ENCODE measurements around the gene PPP1R3A. TPM values are rescaled to one million over a fixed set of nuclear protein-coding genes. Genes with fewer than 3 reads are reported as not detected.

Gene PPP1R3A
- total RNA-seq, 2 experiments from 2014 or later: not detected

DNA sequence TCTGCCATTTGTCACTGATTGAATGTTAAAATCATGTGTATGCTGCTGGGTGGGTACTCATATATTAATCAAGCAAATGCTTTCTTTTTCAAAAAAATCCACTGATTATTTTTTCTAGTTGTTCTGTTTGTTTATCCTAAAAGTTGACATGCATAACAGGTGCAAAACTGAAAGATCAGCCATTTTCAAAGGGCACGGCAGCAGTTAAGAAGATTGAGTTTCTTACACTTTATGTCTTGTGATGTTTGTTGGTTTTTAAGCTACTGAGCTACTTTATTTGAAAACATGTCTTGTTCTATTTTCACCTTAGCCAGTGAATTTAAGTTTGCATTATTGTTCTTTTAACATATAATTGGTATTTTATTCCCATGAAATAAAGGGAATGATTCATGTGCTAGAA lies 45.8 kb downstream of the PPP1R3A start:
- DNase-seq: no peak
- no peaks in the 10 kb centered on the region for H3K4me1 Mint-ChIP-seq (ENCODE audit: low read depth)
- ChIA-PET POLR2A (no interaction called here), CTCF (no interaction called here)
- H3K27me3 Mint-ChIP-seq: no peaks in the 10 kb centered on the region
- no peak overlapping the region for H3K27ac Mint-ChIP-seq
- no peak overlapping the region for H3K4me3 Mint-ChIP-seq
- no peaks in the 10 kb centered on the region for H3K9me3 Mint-ChIP-seq
- H3K36me3 Mint-ChIP-seq: no peaks in the 10 kb centered on the region
- intact Hi-C loops (cut with micrococcal nuclease): no loop called here

DNA sequence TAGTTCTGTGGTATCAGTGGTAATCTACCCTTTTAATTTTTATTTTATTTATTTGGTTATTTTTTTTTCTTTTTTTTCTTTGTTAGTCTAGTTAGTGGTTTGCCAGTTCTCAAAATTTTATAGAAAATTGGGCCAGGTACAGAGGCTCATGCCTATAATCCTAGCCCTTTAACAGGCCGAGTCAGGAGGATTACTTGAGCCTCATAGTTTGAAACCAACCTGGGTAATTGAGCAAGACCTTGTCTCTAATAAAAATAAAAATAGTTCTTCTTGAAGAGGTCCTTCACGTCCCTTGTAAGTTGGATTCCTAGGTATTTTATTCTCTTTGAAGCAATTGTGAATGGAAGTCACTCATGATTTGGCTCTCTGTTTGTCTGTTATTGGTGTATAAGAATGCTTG lies 51.5 kb downstream of the PPP1R3A start:
- Mint-ChIP-seq H3K4me1 (ENCODE audit: low read depth) (no peaks in the 10 kb centered on the region), H3K4me3 (no peak overlapping the region), H3K9me3 (no peaks in the 10 kb centered on the region), H3K36me3 (no peaks in the 10 kb centered on the region), H3K27me3 (no peaks in the 10 kb centered on the region), H3K27ac (no peak overlapping the region)
- ChIA-PET CTCF (no interaction called here), POLR2A (no interaction called here)
- intact Hi-C loops (cut with micrococcal nuclease): no loop called here
- no peak for DNase-seq

DNA sequence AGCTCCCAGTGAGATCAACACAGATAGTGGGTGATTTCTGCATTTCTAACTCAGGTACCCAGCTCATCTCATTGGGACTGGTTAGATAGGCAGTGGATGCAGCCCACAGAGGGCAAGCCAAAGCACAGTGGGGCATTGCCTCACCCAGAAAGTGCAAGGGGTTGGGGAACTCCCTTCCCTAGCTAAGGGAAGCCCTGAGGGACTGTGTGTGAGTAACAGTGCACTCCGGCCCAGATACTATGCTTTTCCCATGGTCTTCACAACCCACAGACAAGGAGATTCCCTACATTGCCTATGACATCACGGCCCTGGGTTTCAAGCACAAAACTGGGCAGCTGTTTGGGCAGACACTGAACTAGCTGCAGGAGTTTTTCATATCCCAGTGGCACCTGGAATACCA lies 62.8 kb downstream of the PPP1R3A start:
- no peak overlapping the region for H3K27ac Mint-ChIP-seq
- intact Hi-C loops (cut with micrococcal nuclease): no loop called here
- no peak overlapping the region for H3K4me3 Mint-ChIP-seq
- DNase-seq: no peak
- no peaks in the 10 kb centered on the region for H3K27me3 Mint-ChIP-seq
- peaks cover 7% of the 10 kb centered on the region for H3K9me3 Mint-ChIP-seq
- H3K4me1 Mint-ChIP-seq (ENCODE audit: low read depth): no peaks in the 10 kb centered on the region
- ChIA-PET POLR2A (no interaction called here), CTCF (no interaction called here)
- no peaks in the 10 kb centered on the region for H3K36me3 Mint-ChIP-seq

DNA sequence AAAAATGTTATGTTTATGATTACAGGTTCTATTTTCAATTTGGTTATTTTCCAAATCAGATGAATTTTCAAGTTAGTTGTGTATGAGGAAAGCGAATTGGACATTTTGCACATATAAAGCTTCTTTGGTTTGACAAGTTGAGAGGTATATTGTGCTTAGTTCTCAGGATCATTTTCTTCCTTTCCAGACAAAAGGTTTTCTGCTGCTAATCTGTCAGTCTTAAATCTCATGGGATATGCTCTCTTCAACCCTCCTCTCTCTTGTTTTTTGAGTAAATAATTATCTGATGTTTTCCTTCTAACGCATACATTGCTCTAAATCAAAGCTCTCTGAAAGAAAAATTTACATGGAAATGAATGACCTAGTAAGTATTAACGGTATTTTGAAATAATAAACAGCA lies 77.9 kb downstream of the PPP1R3A start:
- no peak overlapping the region for H3K27ac Mint-ChIP-seq
- no peak for DNase-seq
- no peak overlapping the region for H3K4me3 Mint-ChIP-seq
- CTCF ChIA-PET: no interaction called here
- H3K4me1 Mint-ChIP-seq (ENCODE audit: low read depth): no peaks in the 10 kb centered on the region
- H3K9me3 Mint-ChIP-seq: no peaks in the 10 kb centered on the region
- H3K27me3 Mint-ChIP-seq: no peaks in the 10 kb centered on the region
- no peaks in the 10 kb centered on the region for H3K36me3 Mint-ChIP-seq
- intact Hi-C loops (cut with micrococcal nuclease): no loop called here
- POLR2A ChIA-PET: no interaction called here

DNA sequence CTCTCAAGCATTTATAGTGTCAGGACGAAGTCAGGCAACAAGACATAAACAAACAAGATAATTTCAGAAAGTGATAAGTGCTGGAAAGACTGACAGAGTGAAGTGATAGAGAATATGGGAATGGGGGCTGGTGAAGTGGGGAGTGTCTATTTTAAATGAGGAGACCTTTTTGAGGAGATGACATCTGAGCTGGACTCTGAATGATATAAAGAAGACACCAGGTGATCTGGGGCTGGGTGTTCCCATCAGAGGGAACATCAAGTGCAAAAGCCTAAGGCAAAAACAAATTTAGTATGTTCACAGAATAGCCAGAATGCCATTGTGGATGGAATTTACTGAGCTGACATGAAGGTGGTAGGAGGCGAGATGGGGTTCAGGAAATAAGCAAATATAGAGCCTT lies 83.4 kb downstream of the PPP1R3A start:
- Mint-ChIP-seq H3K9me3 (no peaks in the 10 kb centered on the region), H3K4me3 (no peak overlapping the region), H3K27me3 (no peaks in the 10 kb centered on the region), H3K36me3 (no peaks in the 10 kb centered on the region), H3K27ac (no peak overlapping the region), H3K4me1 (ENCODE audit: low read depth) (no peaks in the 10 kb centered on the region)
- ChIA-PET POLR2A (no interaction called here), CTCF (no interaction called here)
- DNase-seq: no peak
- intact Hi-C loops (cut with micrococcal nuclease): no loop called here

DNA sequence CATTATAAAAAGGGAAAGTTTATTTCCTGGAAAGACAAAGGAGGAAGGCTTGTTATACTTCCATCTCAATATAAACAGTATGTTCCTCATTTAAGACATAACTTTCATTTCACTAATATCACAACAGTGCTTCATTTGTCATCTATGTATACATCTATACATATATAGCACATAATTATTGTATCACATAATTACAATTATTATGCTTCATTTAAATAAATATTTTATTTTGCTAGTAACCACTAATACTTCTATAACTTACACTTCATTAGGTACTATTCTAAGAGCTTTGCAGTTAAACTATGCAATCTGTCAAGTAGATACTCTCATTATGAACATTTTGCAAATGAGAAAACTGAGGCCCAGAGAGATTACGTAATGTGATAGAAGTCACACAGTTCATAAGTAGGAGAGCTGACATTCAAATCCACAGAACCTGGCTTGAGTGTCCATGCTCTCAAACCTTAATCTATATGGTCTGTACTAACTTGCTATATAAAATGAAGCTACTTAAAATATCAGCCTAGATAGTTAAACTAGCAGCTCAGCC lies 86.5 kb downstream of the PPP1R3A start:
- no peaks in the 10 kb centered on the region for H3K27me3 Mint-ChIP-seq
- CTCF ChIA-PET: no interaction called here
- POLR2A ChIA-PET: no interaction called here
- no peak for DNase-seq
- no peaks in the 10 kb centered on the region for H3K9me3 Mint-ChIP-seq
- H3K4me3 Mint-ChIP-seq: no peak overlapping the region
- no peaks in the 10 kb centered on the region for H3K36me3 Mint-ChIP-seq
- H3K27ac Mint-ChIP-seq: no peak overlapping the region
- H3K4me1 Mint-ChIP-seq (ENCODE audit: low read depth): no peaks in the 10 kb centered on the region
- intact Hi-C loops (cut with micrococcal nuclease): no loop called here

DNA sequence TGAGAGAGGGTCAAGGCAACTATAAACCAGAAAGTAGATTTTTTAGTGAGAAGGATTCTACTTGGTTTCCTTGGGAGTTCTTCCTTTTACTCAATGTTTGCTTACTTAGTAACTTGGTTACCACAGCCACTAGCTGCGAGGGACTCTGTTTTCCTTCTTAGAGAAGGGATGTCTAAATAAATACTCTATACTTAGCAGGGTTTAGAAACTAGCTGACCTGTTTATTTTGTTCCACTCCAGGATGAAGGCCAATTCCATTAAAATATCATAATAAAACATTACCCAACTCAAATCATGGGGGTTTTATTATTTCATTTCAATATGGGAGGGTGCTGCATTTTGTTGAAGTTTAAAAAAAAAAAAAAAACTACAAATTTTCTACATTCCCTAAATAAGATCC lies 87.3 kb downstream of the PPP1R3A start:
- H3K9me3 Mint-ChIP-seq: no peaks in the 10 kb centered on the region
- POLR2A ChIA-PET: no interaction called here
- CTCF ChIA-PET: interaction anchor here (0.6 kb wide), 1 partner anchor 1088 kb away, joined by 4 read pairs; no protein-coding TSS in a partner anchor
- intact Hi-C loops (cut with micrococcal nuclease): no loop called here
- H3K27me3 Mint-ChIP-seq: no peaks in the 10 kb centered on the region
- DNase-seq: no peak
- H3K4me1 Mint-ChIP-seq (ENCODE audit: low read depth): no peaks in the 10 kb centered on the region
- no peak overlapping the region for H3K4me3 Mint-ChIP-seq
- H3K27ac Mint-ChIP-seq: no peak overlapping the region
- H3K36me3 Mint-ChIP-seq: no peaks in the 10 kb centered on the region

DNA sequence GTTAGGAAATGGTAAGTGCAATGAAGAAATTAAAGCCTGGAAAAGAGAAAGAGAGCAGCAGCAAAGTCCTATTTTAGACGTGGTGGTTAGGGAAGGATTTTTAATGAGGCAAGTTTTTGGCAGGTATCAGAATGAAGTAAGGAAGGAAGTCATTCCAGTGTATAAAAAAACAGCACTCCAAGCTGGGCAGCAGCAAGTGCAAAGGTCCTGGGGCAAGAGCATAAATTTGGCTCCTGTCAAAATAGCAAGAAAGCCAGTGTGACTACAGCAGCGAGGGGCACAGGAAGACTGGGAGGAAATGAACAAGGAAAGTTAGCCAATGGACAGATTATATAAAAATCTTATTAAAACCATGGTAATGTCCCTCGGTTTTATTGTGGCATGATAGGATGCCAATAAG lies 90.2 kb downstream of the PPP1R3A start:
- no peaks in the 10 kb centered on the region for H3K9me3 Mint-ChIP-seq
- ChIA-PET CTCF (interaction anchor here (0.6 kb wide), 1 partner anchor 15 kb away, joined by 7 read pairs; no protein-coding TSS in a partner anchor), POLR2A (no interaction called here)
- no peaks in the 10 kb centered on the region for H3K4me1 Mint-ChIP-seq (ENCODE audit: low read depth)
- H3K27me3 Mint-ChIP-seq: no peaks in the 10 kb centered on the region
- no peak for DNase-seq
- no peak overlapping the region for H3K27ac Mint-ChIP-seq
- intact Hi-C loops (cut with micrococcal nuclease): no loop called here
- H3K4me3 Mint-ChIP-seq: no peak overlapping the region
- H3K36me3 Mint-ChIP-seq: no peaks in the 10 kb centered on the region

Data from activated CD4-positive, alpha-beta memory T cell treated with anti-CD3 and anti-CD28 coated beads for 36 hours (primary cell).